Nucleus accumbens (tissue), 56 donors: Measurements from ENCODE around the gene COLEC11.
"Not testable (repeated sequence)": the region's sequence is repeated elsewhere in the genome, so short reads cannot be mapped to it uniquely, and the experiment has no call there.

ENCODE experiments used
- DNase-seq, 56 donors: peaks; one replicate each; lab custom pipeline; 2025; lab: John Stamatoyannopoulos, UW

The COLEC11 gene

DNA sequence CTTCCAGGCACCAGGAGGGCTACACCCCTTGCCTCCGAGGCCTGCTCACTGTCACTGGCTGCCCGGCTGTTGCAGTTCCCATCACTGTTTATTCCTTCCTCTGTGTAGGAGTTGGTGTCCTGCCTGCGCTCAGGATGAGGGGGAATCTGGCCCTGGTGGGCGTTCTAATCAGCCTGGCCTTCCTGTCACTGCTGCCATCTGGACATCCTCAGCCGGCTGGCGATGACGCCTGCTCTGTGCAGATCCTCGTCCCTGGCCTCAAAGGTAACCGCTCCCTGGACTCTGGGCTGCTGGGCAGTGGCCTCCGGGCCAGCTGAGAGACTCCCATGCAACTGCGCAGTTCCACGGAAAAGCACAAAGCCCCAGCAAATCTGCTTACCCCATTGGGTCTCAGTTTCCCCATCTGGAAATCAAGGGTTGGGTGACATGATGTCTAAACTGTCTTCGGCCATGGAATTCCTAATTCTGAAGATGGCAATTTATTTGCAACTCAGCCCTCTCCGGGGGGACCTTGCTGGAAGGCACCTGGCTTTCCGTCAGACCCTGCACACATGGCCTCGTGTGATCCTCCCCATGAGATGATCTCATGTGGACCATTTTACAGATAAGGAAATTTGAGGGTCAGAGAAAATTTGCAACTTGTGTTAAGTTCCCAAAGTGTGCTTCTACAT lies 9.4 kb downstream of the COLEC11 start:
- DNase-seq: no peak

DNA sequence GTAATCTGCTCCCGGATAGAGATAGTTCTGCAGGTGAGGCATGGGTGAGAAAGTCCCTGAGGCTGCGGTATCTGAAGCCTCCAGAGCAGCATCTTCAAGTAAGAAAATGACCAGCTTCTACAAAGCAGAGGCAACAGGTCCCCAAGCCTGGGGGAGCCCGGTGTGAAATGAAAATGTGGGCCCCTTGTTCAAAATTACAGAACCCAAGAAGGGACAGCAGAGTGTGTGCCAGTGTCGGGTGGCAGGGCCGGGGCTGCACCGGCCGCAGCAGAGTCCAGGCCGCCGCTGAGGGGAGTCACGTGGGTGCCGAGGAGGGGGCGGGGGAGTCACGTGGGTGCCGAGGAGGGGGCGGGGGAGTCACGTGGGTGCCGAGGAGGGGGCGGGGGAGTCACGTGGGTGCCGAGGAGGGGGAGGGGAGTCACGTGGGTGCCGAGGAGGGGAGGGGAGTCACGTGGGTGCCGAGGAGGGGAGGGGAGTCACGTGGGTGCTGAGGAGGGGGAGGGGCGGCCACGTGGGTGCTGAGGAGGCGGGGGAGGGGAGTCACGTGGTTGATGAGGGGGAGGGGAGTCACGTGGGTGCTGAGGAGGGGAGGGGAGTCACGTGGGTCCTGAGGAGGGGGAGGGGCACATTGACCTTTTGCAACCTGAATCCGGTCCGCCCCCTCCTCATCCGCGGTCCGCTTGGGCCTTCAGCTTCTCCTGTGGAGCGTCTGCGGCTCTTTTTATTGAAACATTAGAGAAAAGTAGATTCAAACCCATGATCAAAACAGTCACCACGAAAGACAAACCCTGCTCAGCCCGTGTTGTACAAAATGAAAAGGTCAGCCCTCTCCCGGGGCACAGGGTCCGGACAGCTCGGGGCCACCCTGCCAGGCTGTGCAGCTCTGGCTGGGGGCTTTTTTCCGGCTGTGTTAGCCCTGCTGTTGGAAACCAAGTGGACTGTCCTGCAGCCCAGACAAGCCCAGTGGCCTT lies 10.4 kb downstream of the COLEC11 start:
- peak in 21 of 56 donors; percentile 12 to 78 (median 47) for DNase-seq

GRCh38 chr2:3606028-3606369 lies 11.1 kb downstream of the COLEC11 start:
- DNase-seq: no peak

GRCh38 chr2:3606370-3607201 lies 11.7 kb downstream of the COLEC11 start:
- peak in 6 of 56 donors; percentile 23 to 59 (median 44) for DNase-seq

DNA sequence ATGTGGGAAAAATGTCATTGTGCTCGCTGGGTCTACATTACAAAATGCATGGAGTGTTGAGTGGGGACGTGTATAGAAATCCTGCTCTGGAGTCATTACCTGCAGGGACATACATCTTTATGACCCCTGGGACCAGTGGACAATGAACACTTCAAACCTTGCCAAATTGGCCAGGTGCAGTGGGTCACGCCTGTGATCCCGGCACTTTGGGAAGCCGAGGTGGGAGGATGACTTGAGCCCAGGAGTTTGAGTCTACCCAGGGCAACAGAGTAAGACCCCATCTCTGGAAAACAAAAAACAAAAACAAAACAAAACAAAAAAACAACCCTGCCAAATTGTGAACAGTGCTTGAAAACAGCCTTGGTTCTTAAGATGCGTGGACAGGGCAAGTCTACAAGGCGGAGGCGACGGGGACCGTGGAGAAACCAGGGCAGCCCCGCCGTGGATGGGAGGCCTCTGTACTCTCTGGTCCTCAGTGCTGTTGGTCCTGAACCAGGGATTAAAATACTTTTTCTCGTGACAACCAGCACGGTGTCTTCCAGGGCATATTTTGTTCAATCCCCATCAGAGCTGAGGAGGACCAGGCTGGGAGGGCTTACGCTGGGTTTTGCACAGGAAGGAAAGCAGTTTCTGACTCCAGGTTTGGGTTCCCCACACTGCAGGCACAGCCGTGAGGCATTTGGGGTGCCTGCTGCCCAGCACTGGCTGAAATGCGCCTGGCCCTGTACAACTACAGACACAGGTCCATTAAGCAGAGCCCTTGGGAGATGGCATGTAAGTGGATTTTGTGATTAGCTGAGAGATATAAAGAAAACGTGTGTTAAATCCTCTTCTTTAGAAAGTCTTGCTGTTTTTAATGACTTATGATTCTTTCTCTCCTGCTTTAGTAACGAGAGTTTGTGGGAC lies 13.7 kb downstream of the COLEC11 start:
- DNase-seq: no peak

- DNase-seq: not testable (repeated sequence)
Measured at GRCh38 chr2:3609279-3609673, 14.4 kb downstream of the COLEC11 start.

DNA sequence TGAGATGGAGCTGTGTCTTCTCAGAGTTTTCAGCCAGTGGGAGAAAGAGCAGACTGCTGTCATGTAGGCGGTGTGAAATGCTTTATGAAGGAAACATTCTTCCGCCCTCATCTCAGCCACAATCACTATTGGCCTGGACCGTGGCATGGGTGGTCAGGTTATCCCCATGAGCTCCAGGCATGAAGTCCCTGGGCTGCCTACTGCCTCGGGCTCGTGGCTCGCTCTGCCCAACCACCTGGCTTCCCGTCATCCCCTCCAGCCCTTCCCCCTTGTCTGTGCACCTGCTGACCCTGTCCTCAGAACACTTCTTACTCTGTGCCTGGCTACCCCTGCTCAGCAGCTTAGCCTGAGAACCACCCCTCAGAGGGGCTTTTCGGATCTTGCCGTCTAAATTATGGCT lies 15.5 kb downstream of the COLEC11 start:
- DNase-seq: no peak

GRCh38 chr2:3610881-3611505 lies 16.1 kb downstream of the COLEC11 start:
- no peak for DNase-seq

- DNase-seq: no peak
Measured at GRCh38 chr2:3611589-3611988, 16.7 kb downstream of the COLEC11 start.

- DNase-seq: no peak
Measured at GRCh38 chr2:3612639-3613523, 18.0 kb downstream of the COLEC11 start.

DNA sequence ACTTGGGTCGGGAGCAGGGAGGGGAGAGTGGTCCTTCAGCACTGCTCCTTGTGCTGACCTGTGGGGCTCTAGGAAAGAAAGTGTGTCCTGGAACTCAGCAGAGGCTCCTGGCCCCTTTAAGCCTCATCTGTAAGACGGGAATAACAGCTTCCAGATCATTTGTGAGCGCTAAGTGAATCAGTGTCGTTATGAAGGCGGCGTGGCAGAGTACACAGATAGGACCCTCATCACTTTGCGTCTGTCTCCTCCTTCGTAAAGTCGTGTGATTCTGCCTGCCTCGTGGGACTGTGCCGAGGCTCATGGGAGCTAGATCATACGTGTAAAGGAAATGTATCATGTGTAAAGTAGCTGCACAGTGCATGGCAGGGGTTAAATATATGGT lies 18.6 kb downstream of the COLEC11 start:
- no peak for DNase-seq

DNA sequence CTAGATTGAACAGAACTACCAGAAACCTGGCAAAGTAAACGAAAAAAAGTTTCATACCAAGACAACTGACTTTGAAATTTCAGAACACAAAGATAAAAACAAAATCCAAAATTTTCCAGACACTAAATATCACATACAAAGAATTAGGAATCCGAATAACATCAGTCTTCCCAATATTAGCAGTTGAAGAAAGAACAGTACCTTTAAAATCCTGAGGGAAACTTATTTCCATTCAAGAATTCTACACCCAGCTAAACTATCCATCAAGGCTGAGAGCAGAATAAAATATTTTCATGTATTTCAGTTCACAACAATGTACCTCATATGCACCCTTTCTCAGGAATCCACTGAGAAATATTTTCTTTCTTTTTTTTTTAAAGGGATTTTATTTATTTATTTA lies 19.8 kb downstream of the COLEC11 start:
- not testable (repeated sequence) for DNase-seq

DNA sequence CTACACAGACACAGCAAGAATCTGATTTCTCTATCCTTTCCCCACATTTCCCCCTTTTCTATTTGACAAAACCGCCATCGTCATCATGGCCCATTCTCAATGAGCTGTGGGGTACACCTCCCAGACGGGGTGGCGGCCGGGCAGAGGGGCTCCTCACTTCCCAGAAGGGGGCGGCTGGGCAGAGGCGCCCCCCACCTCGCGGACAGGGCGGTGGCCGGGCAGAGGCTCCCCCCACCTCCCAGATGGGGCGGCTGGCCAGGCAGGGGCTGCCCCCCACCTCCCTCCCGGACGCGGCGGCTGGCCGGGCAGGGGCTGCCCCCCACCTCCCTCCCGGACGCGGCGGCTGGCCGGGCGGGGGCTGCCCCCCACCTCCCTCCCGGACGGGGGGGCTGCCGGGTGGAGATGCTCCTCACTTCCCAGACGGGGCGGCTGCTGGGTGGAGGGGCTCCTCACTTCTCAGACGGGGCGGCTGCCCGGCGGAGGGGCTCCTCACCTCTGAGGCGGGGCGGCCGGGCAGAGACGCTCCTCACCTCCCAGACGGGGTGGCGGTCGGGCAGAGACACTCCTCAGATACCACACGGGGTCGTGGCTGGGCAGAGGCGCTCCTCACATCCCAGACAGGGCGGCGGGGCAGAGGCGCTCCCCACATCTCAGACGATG lies 20.8 kb downstream of the COLEC11 start:
- DNase-seq: not testable (repeated sequence)

- DNase-seq: not testable (repeated sequence)
Measured at GRCh38 chr2:3616435-3617197, 21.7 kb downstream of the COLEC11 start.

- no peak for DNase-seq
Measured at GRCh38 chr2:3617198-3617890, 22.4 kb downstream of the COLEC11 start.

- DNase-seq: no peak
Measured at GRCh38 chr2:3618367-3618766, 23.5 kb downstream of the COLEC11 start.
